Liver (tissue), 9 donors: ENCODE results near the gene MSI2. TPM values are rescaled to one million over a fixed set of nuclear protein-coding genes. Genes with fewer than 3 reads are reported as not detected.

Experiments used
- DNase-seq: peaks from one replicate; pipeline ENCODE4 v3.0.0-alpha.2; 2017; ENCODE audit warnings: low spot score
- H3K27ac ChIP-seq, 2 donors: one replicate each; pipeline ENCODE4 v1.7.0; 2013; ENCODE audit warnings: inconsistent platforms in 2 of 2, low read length in 2 of 2, control low read depth in 1 of 2, low read depth in 1 of 2, mild to moderate bottlenecking in 1 of 2
- H3K27me3 ChIP-seq, 4 donors: one replicate each; pipeline versions ENCODE4 v1.6.1 to v1.7.0; 2013; ENCODE audit warnings: low read length in 3 of 4, inconsistent platforms in 1 of 4, mild to moderate bottlenecking in 1 of 4, moderate library complexity in 1 of 4; ENCODE audit not compliant: control insufficient read depth in 4 of 4, insufficient read depth in 4 of 4
- H3K36me3 ChIP-seq, 4 donors: one replicate each; pipeline versions ENCODE4 v1.6.1 to v1.7.0; 2013; ENCODE audit warnings: low read length in 3 of 4, mild to moderate bottlenecking in 3 of 4, low read depth in 1 of 4, moderate library complexity in 1 of 4; ENCODE audit not compliant: control insufficient read depth in 4 of 4, insufficient read depth in 3 of 4
- H3K4me1 ChIP-seq, 4 donors: one replicate each; pipeline versions ENCODE4 v1.6.1 to v1.7.0; 2013; ENCODE audit warnings: low read length in 3 of 4, mild to moderate bottlenecking in 3 of 4, moderate library complexity in 1 of 4; ENCODE audit not compliant: control insufficient read depth in 4 of 4, insufficient read depth in 4 of 4
- H3K4me3 ChIP-seq, 3 donors: one replicate each; pipeline versions ENCODE4 v1.6.1 to v1.7.0; 2013; ENCODE audit warnings: low read length in 3 of 3, control low read depth in 1 of 3, low read depth in 1 of 3, mild to moderate bottlenecking in 1 of 3
- H3K9ac ChIP-seq, 2 donors: one replicate each; pipeline ENCODE4 v1.7.0; 2013; ENCODE audit warnings: low read length in 2 of 2, mild to moderate bottlenecking in 2 of 2, moderate library complexity in 2 of 2, control low read depth in 1 of 2, low read depth in 1 of 2
- H3K9me3 ChIP-seq, 4 donors: one replicate each; pipeline versions ENCODE4 v1.6.1 to v1.7.0; 2013; ENCODE audit warnings: low read length in 3 of 4; ENCODE audit not compliant: control insufficient read depth in 4 of 4
- EGR1 ChIP-seq, 2 donors: IDR thresholded peaks; 2 replicates each; pipeline ENCODE4 v1.6.1; 2016 to 2018; ENCODE audit warnings: antibody characterized with exemption in 2 of 2, low read depth in 2 of 2
- FOXA1 ChIP-seq: IDR thresholded peaks from 2 replicates; pipeline ENCODE4 v1.6.1; 2016; ENCODE audit warnings: antibody characterized with exemption
- FOXA2 ChIP-seq: IDR thresholded peaks from 2 replicates; pipeline ENCODE4 v1.6.1; 2016; ENCODE audit warnings: antibody characterized with exemption
- GABPA ChIP-seq, 2 donors: IDR thresholded peaks in 1 of 2; conservative IDR thresholded peaks in 1 of 2; 2 replicates each; pipeline ENCODE4 v1.6.1; 2016; ENCODE audit warnings: antibody characterized with exemption in 2 of 2, mild to moderate bottlenecking in 1 of 2, moderate library complexity in 1 of 2
- HNF4A ChIP-seq, 2 donors: conservative IDR thresholded peaks; 2 replicates each; pipeline ENCODE4 v1.6.1; 2016; ENCODE audit warnings: antibody characterized with exemption in 2 of 2, mild to moderate bottlenecking in 2 of 2
- HNF4G ChIP-seq: IDR thresholded peaks from 2 replicates; pipeline ENCODE4 v1.6.1; 2016; ENCODE audit warnings: antibody characterized with exemption
- JUND ChIP-seq, 2 donors: IDR thresholded peaks; 2 replicates each; pipeline ENCODE4 v1.6.1; 2016; ENCODE audit warnings: antibody characterized with exemption in 2 of 2
- MAX ChIP-seq: IDR thresholded peaks from 2 replicates; pipeline ENCODE4 v1.6.1; 2016; ENCODE audit warnings: antibody characterized with exemption
- NR2F2 ChIP-seq: IDR thresholded peaks from 2 replicates; pipeline ENCODE4 v1.6.1; 2016; ENCODE audit warnings: antibody characterized with exemption
- RAD21 ChIP-seq, 2 donors: IDR thresholded peaks; 2 replicates each; pipeline ENCODE4 v1.6.1; 2016; ENCODE audit warnings: antibody characterized with exemption in 2 of 2, mild to moderate bottlenecking in 2 of 2
- RXRA ChIP-seq, 2 donors: IDR thresholded peaks; 2 replicates each; pipeline ENCODE4 v1.6.1; 2017 to 2018; ENCODE audit warnings: antibody characterized with exemption in 2 of 2, mild to moderate bottlenecking in 1 of 2
- SP1 ChIP-seq: IDR thresholded peaks from 2 replicates; pipeline ENCODE4 v1.6.1; 2018; ENCODE audit warnings: antibody characterized with exemption, mild to moderate bottlenecking
- TAF1 ChIP-seq: conservative IDR thresholded peaks from 2 replicates; pipeline ENCODE4 v1.6.1; 2016; ENCODE audit warnings: antibody characterized with exemption, mild to moderate bottlenecking
- ZBTB33 ChIP-seq: IDR thresholded peaks from 2 replicates; pipeline ENCODE4 v1.6.1; 2016; ENCODE audit warnings: antibody characterized with exemption
- WGBS: extraction: QIAGEN DNeasy Blood & Tissue Kit; methylation state at CpG from one replicate; pipeline ENCODE4 v1.1.7; 2013; 5-methylcytosine and 5-hydroxymethylcytosine counted together
- polyA plus RNA-seq, 2 donors: library from polyadenylated mRNA; stranded (reverse) in 1 of 2; unstranded in 1 of 2; fragments of 200-250 nt in 1 of 2; fragments of >200 nt in 1 of 2; fragmentation: Nextera tagmentation in 1 of 2; extraction: Ambion mirVana in 1 of 2; gene quantifications; one replicate each; pipeline versions ENCODE4 v1.2.1 to v1.2.3, GENCODE V29; 2013 to 2015
- total RNA-seq, 2 donors: library from RNA; depleted of rRNA; stranded (reverse); fragments of >200 nt; gene quantifications; one replicate each; pipeline ENCODE4 v1.2.3, GENCODE V29; 2014
- TF ChIP-seq, protein P1 (sequence below): fragments of 150-350 bp; IDR thresholded peaks from 2 replicates; pipeline ENCODE4 v1.5.1; 2017; ENCODE audit warnings: improper control_type of control experiment, low read depth, low read length; ENCODE audit not compliant: missing input control
- TF ChIP-seq, protein P2 (sequence below): IDR thresholded peaks from 2 replicates; pipeline ENCODE4 v1.6.1; 2016; ENCODE audit warnings: antibody characterized with exemption, mild to moderate bottlenecking
- donor health status: healthy.
- donor health status: healthy.
- donor health status: healthy.
- donor health status: healthy.
- donor health status: healthy.

Gene MSI2
- total and polyA plus RNA-seq, 4 donors: 5.7 to 15.6 (median 9.2) TPM

DNA sequence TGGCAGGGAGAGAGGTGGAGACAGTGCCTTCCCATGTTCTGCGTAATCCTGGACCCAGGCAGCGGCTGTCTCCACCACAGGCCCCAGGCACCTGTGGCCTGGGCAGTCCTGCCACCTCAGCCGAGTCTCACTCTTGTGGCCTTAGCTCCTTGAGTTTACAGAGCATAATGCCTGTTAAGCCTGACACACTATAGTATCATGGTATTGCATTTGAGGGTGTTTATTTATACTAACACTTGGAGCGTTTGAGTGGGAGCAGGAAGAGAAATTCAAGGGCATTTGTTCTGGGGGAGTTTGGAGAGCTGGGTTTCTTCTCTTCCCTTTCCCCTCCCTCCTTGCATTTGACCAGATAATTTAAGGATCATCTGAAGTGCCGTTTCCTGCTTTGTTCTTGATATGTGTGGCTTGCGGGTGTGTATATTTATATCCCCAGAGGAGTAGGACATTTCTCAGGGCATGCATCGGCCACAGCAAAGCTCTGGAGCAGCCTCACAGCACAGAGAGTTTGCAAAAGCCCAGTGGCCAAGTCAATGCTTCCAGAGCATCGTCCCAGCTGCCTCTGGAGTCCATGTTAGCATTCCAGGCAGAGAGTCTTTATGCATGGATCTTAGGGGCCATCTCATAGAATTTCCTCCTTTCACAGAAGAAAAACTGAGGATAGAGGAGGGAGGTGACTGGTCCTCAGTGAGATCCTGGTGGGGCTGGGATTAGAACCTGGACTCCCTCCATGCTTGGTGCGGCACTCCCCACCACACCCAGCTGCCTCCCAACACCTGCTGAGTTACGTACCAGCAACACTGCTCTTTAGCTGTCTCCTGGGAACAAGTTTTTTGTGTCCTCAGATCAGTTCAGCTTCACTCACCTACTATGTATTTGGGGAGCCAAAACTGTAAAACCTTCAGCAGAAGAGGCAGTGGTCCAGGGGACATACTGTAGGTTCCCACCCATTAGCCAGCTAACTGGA, 266.0 kb downstream of the MSI2 start:
- TF ChIP-seq FOXA2 (no peak), ZBTB33 (no peak), MAX (no peak)
- Histone ChIP-seq H3K27me3 (no peaks in the 10 kb centered on the region), H3K27ac (no peak overlapping the region), H3K9me3 (no peaks in the 10 kb centered on the region), H3K9ac (no peak overlapping the region), H3K36me3 (no peaks in the 10 kb centered on the region), H3K4me3 (no peak overlapping the region), H3K4me1 (peaks cover 0 to 5% (median under 1%) of the 10 kb centered on the region in 4 donors)
- DNase-seq: no peak
- 85% methylated on average over 10 of the region's 10 CpGs for WGBS

DNA sequence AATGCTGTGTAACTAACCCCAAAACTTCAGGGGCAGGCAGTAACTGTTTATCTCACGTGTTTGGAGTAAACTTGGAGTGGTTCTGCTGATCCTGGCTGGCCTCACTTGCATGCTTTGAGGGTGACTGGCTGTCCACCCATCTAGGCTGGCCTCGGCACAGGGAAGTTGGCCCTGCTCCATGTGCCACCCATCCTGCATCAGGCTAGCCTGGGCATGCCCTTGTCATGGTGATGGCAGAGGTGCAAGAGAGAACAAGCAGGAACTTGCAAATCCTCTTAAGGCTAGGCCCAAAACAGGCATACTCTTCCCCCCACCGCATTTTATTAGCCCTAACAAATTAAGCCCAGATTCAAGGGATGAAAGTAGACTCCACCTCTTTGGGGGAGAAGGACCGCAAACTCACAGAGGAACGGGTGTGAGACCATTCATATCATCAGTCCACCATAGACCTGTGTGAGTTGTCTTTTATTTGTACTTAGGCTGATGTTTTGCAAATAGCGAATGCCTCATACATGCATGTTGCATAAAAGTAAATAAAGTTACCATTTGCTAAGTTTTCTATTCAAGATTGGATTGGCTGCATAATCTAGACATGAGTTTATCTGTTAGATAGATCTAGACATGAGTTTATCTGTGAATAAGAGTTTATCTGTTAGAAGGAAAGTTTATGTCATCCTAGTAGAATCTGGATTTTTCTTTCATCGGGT, 267.8 kb downstream of the MSI2 start:
- H3K4me1 ChIP-seq: peaks cover 0 to 3% (median 0%) of the 10 kb centered on the region in 4 donors
- DNase-seq: no peak
- 79% methylated on average over 7 of the region's 7 CpGs for WGBS

More for the DNA sequence above, 267.8 kb downstream of the MSI2 start:
- H3K9me3 ChIP-seq: no peaks in the 10 kb centered on the region
- H3K4me3 ChIP-seq: no peak overlapping the region
- H3K27ac ChIP-seq: no peak overlapping the region
- no peak overlapping the region for H3K9ac ChIP-seq
- no peak for TF ChIP-seq TAF1
- TF ChIP-seq HNF4A (conservative IDR thresholded peaks at IDR 0.05): no peak
- TF ChIP-seq, protein P1, sequence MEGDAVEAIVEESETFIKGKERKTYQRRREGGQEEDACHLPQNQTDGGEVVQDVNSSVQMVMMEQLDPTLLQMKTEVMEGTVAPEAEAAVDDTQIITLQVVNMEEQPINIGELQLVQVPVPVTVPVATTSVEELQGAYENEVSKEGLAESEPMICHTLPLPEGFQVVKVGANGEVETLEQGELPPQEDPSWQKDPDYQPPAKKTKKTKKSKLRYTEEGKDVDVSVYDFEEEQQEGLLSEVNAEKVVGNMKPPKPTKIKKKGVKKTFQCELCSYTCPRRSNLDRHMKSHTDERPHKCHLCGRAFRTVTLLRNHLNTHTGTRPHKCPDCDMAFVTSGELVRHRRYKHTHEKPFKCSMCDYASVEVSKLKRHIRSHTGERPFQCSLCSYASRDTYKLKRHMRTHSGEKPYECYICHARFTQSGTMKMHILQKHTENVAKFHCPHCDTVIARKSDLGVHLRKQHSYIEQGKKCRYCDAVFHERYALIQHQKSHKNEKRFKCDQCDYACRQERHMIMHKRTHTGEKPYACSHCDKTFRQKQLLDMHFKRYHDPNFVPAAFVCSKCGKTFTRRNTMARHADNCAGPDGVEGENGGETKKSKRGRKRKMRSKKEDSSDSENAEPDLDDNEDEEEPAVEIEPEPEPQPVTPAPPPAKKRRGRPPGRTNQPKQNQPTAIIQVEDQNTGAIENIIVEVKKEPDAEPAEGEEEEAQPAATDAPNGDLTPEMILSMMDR: no peak
- TF ChIP-seq RXRA (IDR thresholded peaks at IDR 0.05): no peak
- TF ChIP-seq FOXA1: no peak
- TF ChIP-seq FOXA2: no peak
- no peak for TF ChIP-seq JUND (IDR thresholded peaks at IDR 0.05)
- TF ChIP-seq, protein P2, sequence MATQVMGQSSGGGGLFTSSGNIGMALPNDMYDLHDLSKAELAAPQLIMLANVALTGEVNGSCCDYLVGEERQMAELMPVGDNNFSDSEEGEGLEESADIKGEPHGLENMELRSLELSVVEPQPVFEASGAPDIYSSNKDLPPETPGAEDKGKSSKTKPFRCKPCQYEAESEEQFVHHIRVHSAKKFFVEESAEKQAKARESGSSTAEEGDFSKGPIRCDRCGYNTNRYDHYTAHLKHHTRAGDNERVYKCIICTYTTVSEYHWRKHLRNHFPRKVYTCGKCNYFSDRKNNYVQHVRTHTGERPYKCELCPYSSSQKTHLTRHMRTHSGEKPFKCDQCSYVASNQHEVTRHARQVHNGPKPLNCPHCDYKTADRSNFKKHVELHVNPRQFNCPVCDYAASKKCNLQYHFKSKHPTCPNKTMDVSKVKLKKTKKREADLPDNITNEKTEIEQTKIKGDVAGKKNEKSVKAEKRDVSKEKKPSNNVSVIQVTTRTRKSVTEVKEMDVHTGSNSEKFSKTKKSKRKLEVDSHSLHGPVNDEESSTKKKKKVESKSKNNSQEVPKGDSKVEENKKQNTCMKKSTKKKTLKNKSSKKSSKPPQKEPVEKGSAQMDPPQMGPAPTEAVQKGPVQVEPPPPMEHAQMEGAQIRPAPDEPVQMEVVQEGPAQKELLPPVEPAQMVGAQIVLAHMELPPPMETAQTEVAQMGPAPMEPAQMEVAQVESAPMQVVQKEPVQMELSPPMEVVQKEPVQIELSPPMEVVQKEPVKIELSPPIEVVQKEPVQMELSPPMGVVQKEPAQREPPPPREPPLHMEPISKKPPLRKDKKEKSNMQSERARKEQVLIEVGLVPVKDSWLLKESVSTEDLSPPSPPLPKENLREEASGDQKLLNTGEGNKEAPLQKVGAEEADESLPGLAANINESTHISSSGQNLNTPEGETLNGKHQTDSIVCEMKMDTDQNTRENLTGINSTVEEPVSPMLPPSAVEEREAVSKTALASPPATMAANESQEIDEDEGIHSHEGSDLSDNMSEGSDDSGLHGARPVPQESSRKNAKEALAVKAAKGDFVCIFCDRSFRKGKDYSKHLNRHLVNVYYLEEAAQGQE: no peak
- TF ChIP-seq RAD21 (IDR thresholded peaks at IDR 0.05): no peak
- no peak for TF ChIP-seq EGR1 (IDR thresholded peaks at IDR 0.05; ENCODE audit: low read depth in 2 of 2)
- TF ChIP-seq SP1: no peak
- no peak for TF ChIP-seq ZBTB33
- TF ChIP-seq NR2F2: no peak
- TF ChIP-seq GABPA (IDR thresholded peaks at IDR 0.05 in 1 of 2, conservative IDR thresholded peaks at IDR 0.05 in 1 of 2): no peak
- TF ChIP-seq HNF4G: no peak
- no peak for TF ChIP-seq MAX
- no peaks in the 10 kb centered on the region for H3K27me3 ChIP-seq
- no peaks in the 10 kb centered on the region for H3K36me3 ChIP-seq
